H1 (cell line): ENCODE data around the gene PDE4B. TPM values are rescaled to one million over a fixed set of nuclear protein-coding genes. Genes with fewer than 3 reads are reported as not detected.

ENCODE experiments used
- CTCF ChIA-PET: fragments of 300-600 bp; sonication (Branson Sonifier 250); formaldehyde crosslinking; loops from one replicate; lab custom pipeline; 2021; ENCODE audit not compliant: partially characterized antibody; lab: Charles Lee
- POLR2A ChIA-PET: fragments of 300-600 bp; sonication (Branson Sonifier 250); formaldehyde crosslinking; loops from one replicate; lab custom pipeline; 2021; ENCODE audit warnings: inconsistent platforms; ENCODE audit not compliant: partially characterized antibody; lab: Charles Lee
- DNase-seq, 2 experiments: peaks; one replicate each; pipeline versions ENCODE4 v3.0.0 to v3.0.0-alpha.2; 2010 to 2022; ENCODE audit warnings: low spot score in 2 of 2, low read depth in 1 of 2, mixed read lengths in 1 of 2
- FAIRE-seq: peaks from 2 replicates; lab custom pipeline; 2011; peaks lifted over from hg19 to GRCh38; lab: Jason Lieb, UNC
- H2AFZ ChIP-seq: 2 replicates; pipeline ENCODE4 v1.8.1; 2012; ENCODE audit warnings: low read length, inconsistent platforms
- H2AK5ac ChIP-seq: 2 replicates; pipeline ENCODE4 v1.6.1; 2013; ENCODE audit warnings: low read depth, low read length
- H2BK120ac ChIP-seq: replicated peaks from 2 replicates; pipeline ENCODE3; 2013; ENCODE audit warnings: low read depth, low read length, inconsistent platforms
- H2BK12ac ChIP-seq: 2 replicates; pipeline ENCODE4 v1.6.1; 2013; ENCODE audit warnings: low read depth, low read length
- H2BK15ac ChIP-seq: 2 replicates; pipeline ENCODE4 v1.6.1; 2013; ENCODE audit warnings: low read length
- H2BK20ac ChIP-seq: 2 replicates; pipeline ENCODE4 v1.6.1; 2013; ENCODE audit warnings: low read length
- H2BK5ac ChIP-seq: 2 replicates; pipeline ENCODE4 v1.6.1; 2013; ENCODE audit warnings: low read depth, low read length
- H3K14ac ChIP-seq: 2 replicates; pipeline ENCODE4 v1.6.1; 2013; ENCODE audit warnings: inconsistent platforms; ENCODE audit not compliant: insufficient read length
- H3K18ac ChIP-seq: 2 replicates; pipeline ENCODE4 v1.6.1; 2013; ENCODE audit warnings: low read length; ENCODE audit errors: extremely low read depth
- H3K23ac ChIP-seq: 2 replicates; pipeline ENCODE4 v1.6.1; 2013; ENCODE audit warnings: inconsistent platforms; ENCODE audit not compliant: insufficient read length
- H3K23me2 ChIP-seq: 2 replicates; pipeline ENCODE4 v1.6.1; 2013; ENCODE audit warnings: low read depth, low read length
- H3K27ac ChIP-seq: 2 replicates; pipeline ENCODE4 v1.6.1; 2011; ENCODE audit warnings: low read depth, low read length, inconsistent platforms
- H3K27me3 ChIP-seq, 4 experiments: replicated peaks in 1 of 4; 1 replicate in 1 of 4; 2 replicates in 3 of 4; pipeline versions ENCODE4 v1.6.1 to v1.8.1; 2011 to 2013; ENCODE audit warnings: low read length in 3 of 4, mild to moderate bottlenecking in 3 of 4, inconsistent platforms in 2 of 4, mixed read lengths in 2 of 4, moderate library complexity in 1 of 4; ENCODE audit not compliant: control insufficient read depth in 3 of 4, insufficient read depth in 3 of 4; ENCODE audit errors: extremely low read depth in 1 of 4
- H3K36me3 ChIP-seq, 4 experiments: 2 replicates each; pipeline versions ENCODE4 v1.6.1 to v1.8.1; 2011 to 2013; ENCODE audit warnings: mild to moderate bottlenecking in 4 of 4, low read length in 3 of 4, moderate library complexity in 2 of 4, control low read depth in 1 of 4, inconsistent platforms in 1 of 4; ENCODE audit not compliant: insufficient read depth in 4 of 4, control insufficient read depth in 2 of 4
- H3K4ac ChIP-seq: replicated peaks from 2 replicates; pipeline ENCODE3; 2013; ENCODE audit warnings: low read length, low read depth, mixed read lengths, inconsistent platforms; ENCODE audit not compliant: insufficient read length
- H3K4me1 ChIP-seq, 4 experiments: replicated peaks in 1 of 4; 1 replicate in 1 of 4; 2 replicates in 3 of 4; pipeline versions ENCODE4 v1.6.1 to v1.8.1; 2011 to 2013; ENCODE audit warnings: low read length in 3 of 4, inconsistent platforms in 2 of 4, mixed read lengths in 1 of 4; ENCODE audit not compliant: insufficient read depth in 4 of 4, control insufficient read depth in 3 of 4
- H3K4me2 ChIP-seq, 2 experiments: 2 replicates each; pipeline versions ENCODE4 v1.6.1 to v1.8.1; 2011 to 2013; ENCODE audit warnings: low read depth in 2 of 2, low read length in 2 of 2, control low read depth in 1 of 2, inconsistent platforms in 1 of 2, mild to moderate bottlenecking in 1 of 2; ENCODE audit not compliant: insufficient read depth in 1 of 2
- H3K4me3 ChIP-seq, 4 experiments: fragments of 200-600, 300-600 bp in 1 of 4; sonication (generic), shearing (Covaris generic), sonication (Bioruptor Twin) in 1 of 4; 2 replicates each; pipeline versions ENCODE4 v1.5.1 to v1.8.1; 2011 to 2016; ENCODE audit warnings: low read length in 4 of 4, low read depth in 3 of 4, control low read depth in 2 of 4, inconsistent platforms in 2 of 4, mild to moderate bottlenecking in 2 of 4, mixed read lengths in 1 of 4, moderate library complexity in 1 of 4; ENCODE audit not compliant: insufficient read depth in 2 of 4; ENCODE audit errors: extremely low read depth in 1 of 4
- H3K56ac ChIP-seq: replicated peaks from 2 replicates; pipeline ENCODE3; 2013; ENCODE audit warnings: low read depth, mild to moderate bottlenecking, mixed read lengths, low read length, inconsistent platforms; ENCODE audit not compliant: insufficient read length
- H3K79me1 ChIP-seq: 2 replicates; pipeline ENCODE4 v1.6.1; 2013; ENCODE audit warnings: low read depth, low read length, control low read depth
- H3K79me2 ChIP-seq, 2 experiments: 2 replicates each; pipeline versions ENCODE4 v1.6.1 to v1.8.1; 2012 to 2013; ENCODE audit warnings: low read length in 2 of 2, mild to moderate bottlenecking in 2 of 2, inconsistent platforms in 1 of 2; ENCODE audit not compliant: insufficient read depth in 2 of 2, control insufficient read depth in 1 of 2
- H3K9ac ChIP-seq, 4 experiments: replicated peaks in 1 of 4; 1 replicate in 1 of 4; 2 replicates in 3 of 4; pipeline versions ENCODE4 v1.6.1 to v1.8.1; 2011 to 2013; ENCODE audit warnings: low read depth in 3 of 4, low read length in 3 of 4, control low read depth in 2 of 4, mild to moderate bottlenecking in 2 of 4, moderate library complexity in 2 of 4, inconsistent platforms in 1 of 4; ENCODE audit errors: extremely low read depth in 1 of 4
- H3K9me3 ChIP-seq, 2 experiments: 2 replicates each; pipeline versions ENCODE4 v1.6.1 to v1.8.1; 2012 to 2013; ENCODE audit warnings: mild to moderate bottlenecking in 2 of 2, moderate library complexity in 2 of 2, control low read depth in 1 of 2, inconsistent platforms in 1 of 2, low read depth in 1 of 2, low read length in 1 of 2, mixed read lengths in 1 of 2; ENCODE audit not compliant: insufficient read depth in 2 of 2
- H4K20me1 ChIP-seq, 2 experiments: replicated peaks in 1 of 2; 2 replicates each; pipeline versions ENCODE3 to v1.8.1; 2011 to 2013; ENCODE audit warnings: inconsistent platforms in 2 of 2, low read length in 2 of 2, mild to moderate bottlenecking in 1 of 2; ENCODE audit not compliant: insufficient read depth in 2 of 2, control insufficient read depth in 1 of 2
- H4K5ac ChIP-seq: 2 replicates; pipeline ENCODE4 v1.6.1; 2013; ENCODE audit warnings: low read length, low read depth, mixed read lengths, inconsistent platforms; ENCODE audit not compliant: insufficient read length
- H4K8ac ChIP-seq: 2 replicates; pipeline ENCODE4 v1.8.0; 2013; ENCODE audit warnings: mild to moderate bottlenecking, moderate library complexity, low read length, inconsistent platforms; ENCODE audit not compliant: insufficient read depth; ENCODE audit errors: extremely low read depth
- H4K91ac ChIP-seq: replicated peaks from 2 replicates; pipeline ENCODE3; 2013; ENCODE audit warnings: low read length, mixed read lengths, inconsistent platforms; ENCODE audit not compliant: insufficient read length
- ASH2L ChIP-seq: fragments of 200-600, 300-600 bp; sonication (generic); IDR thresholded peaks from one replicate; pipeline ENCODE4 v1.7.1; 2017; ENCODE audit warnings: low read length
- CEBPB ChIP-seq: IDR thresholded peaks from 2 replicates; pipeline ENCODE4 v1.6.1; 2012; ENCODE audit warnings: low read depth, low read length
- CHD1 ChIP-seq: IDR thresholded peaks from 2 replicates; pipeline ENCODE4 v1.6.1; 2012; ENCODE audit warnings: low read depth, low read length, improper control_type of control experiment
- CREB1 ChIP-seq: IDR thresholded peaks from 2 replicates; pipeline ENCODE4 v1.6.1; 2012; ENCODE audit warnings: inconsistent platforms
- FOSL1 ChIP-seq: IDR thresholded peaks from 2 replicates; pipeline ENCODE4 v1.6.1; 2011; ENCODE audit warnings: mild to moderate bottlenecking, low read depth, low read length, moderate library complexity; ENCODE audit not compliant: insufficient read depth
- JUND ChIP-seq: IDR thresholded peaks from 2 replicates; pipeline ENCODE4 v1.6.1; 2011; ENCODE audit warnings: mild to moderate bottlenecking, improper control_type of control experiment, low read length
- KDM5A ChIP-seq: fragments of 200-600 bp; IDR thresholded peaks from 2 replicates; pipeline ENCODE4 v1.7.1; 2012; ENCODE audit warnings: mild to moderate bottlenecking, low read length, inconsistent platforms, mixed read lengths
- MAX ChIP-seq: IDR thresholded peaks from 2 replicates; pipeline ENCODE4 v1.6.1; 2012; ENCODE audit warnings: inconsistent platforms
- NANOG ChIP-seq: IDR thresholded peaks from 2 replicates; pipeline ENCODE4 v1.6.1; 2011; ENCODE audit warnings: low read length, low read depth, mild to moderate bottlenecking, inconsistent platforms; ENCODE audit not compliant: insufficient read depth, poor library complexity, severe bottlenecking
- RBBP5 ChIP-seq: IDR thresholded peaks from 2 replicates; pipeline ENCODE4 v1.7.1; 2012; ENCODE audit warnings: low read depth, mild to moderate bottlenecking, inconsistent platforms, low read length, moderate library complexity, borderline replicate concordance
- RFX5 ChIP-seq: IDR thresholded peaks from 2 replicates; pipeline ENCODE4 v1.6.1; 2011; ENCODE audit warnings: low read depth, low read length, improper control_type of control experiment, borderline replicate concordance
- SUZ12 ChIP-seq: fragments of 200-600 bp; sonication (generic); IDR thresholded peaks from 2 replicates; pipeline ENCODE4 v1.6.1; 2012; ENCODE audit warnings: mild to moderate bottlenecking, inconsistent platforms, low read length, moderate library complexity, mixed read lengths
- TBP ChIP-seq: IDR thresholded peaks from 2 replicates; pipeline ENCODE4 v1.6.1; 2011; ENCODE audit warnings: low read depth, low read length, improper control_type of control experiment
- YY1 ChIP-seq: IDR thresholded peaks from 2 replicates; pipeline ENCODE4 v1.6.1; 2011; ENCODE audit warnings: low read depth, mild to moderate bottlenecking, low read length
- WGBS, 2 experiments: shearing (Covaris generic) in 1 of 2; methylation state at CpG; one replicate each; pipeline versions ENCODE4 v1.1.6 to v1.1.7; 2013 to 2015; ENCODE audit warnings: low lambda C conversion rate in 2 of 2, mixed read lengths in 2 of 2, inconsistent platforms in 1 of 2, low coverage in 1 of 2, missing lambda C conversion rate in 1 of 2; ENCODE audit not compliant: insufficient replicate concordance in 2 of 2, insufficient coverage in 1 of 2, insufficient read length in 1 of 2; ENCODE audit errors: extremely low coverage in 1 of 2, missing lambda C conversion rate in 1 of 2; 5-methylcytosine and 5-hydroxymethylcytosine counted together
- polyA plus RNA-seq, 7 experiments: library from polyadenylated mRNA; depleted of rRNA in 3 of 7; stranded (reverse) in 5 of 7; unstranded in 2 of 7; fragments of >200 nt in 5 of 7; fragments of 200-250 nt in 2 of 7; gene quantifications; 1 replicate in 5 of 7; 2 replicates in 1 of 7; 4 replicates in 1 of 7; pipeline versions ENCODE4 v1.2.1 to v1.2.3, GENCODE V29; 2011 to 2013; ENCODE audit warnings: missing spikeins in 2 of 7, mixed read lengths in 2 of 7
- total RNA-seq: library from RNA; stranded (reverse); fragmentation: NEBNext Ultra II Directional; extraction: Animal tissue kit (Norgen Biotek cat#: 25700); gene quantifications from 2 replicates; pipeline ENCODE4 v1.2.1, GENCODE V29; 2021

PDE4B gene
- total and polyA plus RNA-seq, 2 of the 8 experiments (the other 6 are each of a cell fraction or from before 2014, with no cell fraction given) = 5.0 to 15.1 TPM

DNA sequence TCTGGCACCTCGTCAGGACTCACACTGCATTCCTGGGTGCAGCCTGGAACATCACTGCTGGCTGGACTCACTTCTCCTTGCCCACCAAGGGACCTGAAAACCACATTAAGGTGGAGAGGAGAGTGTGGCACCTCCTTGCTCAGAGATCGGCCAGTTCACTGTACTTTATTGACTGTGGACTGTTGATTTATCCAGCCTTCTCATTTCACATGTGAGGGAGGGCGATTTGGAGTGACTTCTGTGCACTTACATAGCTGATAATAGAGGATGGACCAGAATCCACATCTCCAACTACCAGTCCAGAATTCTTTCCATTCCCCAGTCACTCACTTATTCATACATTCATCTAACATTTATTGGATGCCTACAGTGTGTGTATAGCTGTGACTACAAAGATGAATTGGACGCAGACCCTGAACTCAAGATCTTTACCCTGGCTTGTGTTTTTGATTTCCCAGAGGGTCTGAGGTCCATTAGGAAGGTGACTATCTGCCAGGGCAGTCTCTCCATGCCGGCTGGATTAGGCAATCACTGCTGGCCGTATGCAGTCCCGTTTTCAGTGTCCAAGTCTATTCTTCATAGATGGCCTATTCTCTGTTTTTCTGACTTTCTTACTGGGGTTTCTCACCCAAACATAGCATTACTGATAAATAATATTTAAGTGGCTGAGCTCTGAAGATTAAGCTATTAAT is 507.7 kb downstream of the PDE4B start:
- H4K91ac ChIP-seq = no peak overlapping the region
- H3K23ac ChIP-seq = no peak overlapping the region
- H4K8ac ChIP-seq = no peak overlapping the region
- no peak overlapping the region for H2BK12ac ChIP-seq
- no peak overlapping the region for H2AFZ ChIP-seq
- ChIA-PET CTCF (interaction anchor here (1.9 to 2.5 kb wide), 2 partner anchors 136 to 145 kb away, joined by 6 to 14 read pairs; no protein-coding TSS in a partner anchor), POLR2A (interaction anchor here (0.9 kb wide), 1 partner anchor 144 kb away, joined by 3 read pairs; no protein-coding TSS in a partner anchor)
- no peaks in the 10 kb centered on the region for H3K4me1 ChIP-seq
- H3K27me3 ChIP-seq = peaks cover 0 to 2% (median 0%) of the 10 kb centered on the region in 4 experiments; a peak in 1 of 7 replicates
- FAIRE-seq (no peak), DNase-seq (no peak)
- no peak overlapping the region for H3K27ac ChIP-seq
- H3K4me3 ChIP-seq = no peak overlapping the region
- no peak overlapping the region for H2BK5ac ChIP-seq
- H3K14ac ChIP-seq = no peak overlapping the region
- no peaks in the 10 kb centered on the region for H3K36me3 ChIP-seq
- H3K9me3 ChIP-seq = no peaks in the 10 kb centered on the region
- H3K56ac ChIP-seq = no peak overlapping the region
- H2BK20ac ChIP-seq = no peak overlapping the region
- WGBS, 2 experiments = 84% methylated on average over 7 of the region's 7 CpGs; no CpG with 5 or more reads in 1 of the 2 experiments
- H3K23me2 ChIP-seq = no peaks in the 10 kb centered on the region
- no peak overlapping the region for H2BK120ac ChIP-seq
- TF ChIP-seq CREB1 = no peak
- no peak for TF ChIP-seq ASH2L
- TF ChIP-seq KDM5A = no peak
- no peak for TF ChIP-seq RFX5
- TF ChIP-seq FOSL1 = no peak
- TF ChIP-seq SUZ12 = no peak
- no peak for TF ChIP-seq CHD1
- TF ChIP-seq NANOG = no peak
- no peak for TF ChIP-seq JUND
- TF ChIP-seq MAX = no peak
- no peak for TF ChIP-seq YY1
- no peak for TF ChIP-seq TBP
- TF ChIP-seq CEBPB = no peak
- no peak for TF ChIP-seq RBBP5
- no peak overlapping the region for H2AK5ac ChIP-seq
- no peak overlapping the region for H3K4me2 ChIP-seq
- H3K9ac ChIP-seq = no peak overlapping the region
- H3K18ac ChIP-seq = no peak overlapping the region
- no peaks in the 10 kb centered on the region for H3K79me1 ChIP-seq
- H4K5ac ChIP-seq = no peak overlapping the region
- no peaks in the 10 kb centered on the region for H4K20me1 ChIP-seq
- H3K4ac ChIP-seq = no peak overlapping the region
- no peaks in the 10 kb centered on the region for H3K79me2 ChIP-seq
- H2BK15ac ChIP-seq = no peak overlapping the region
